AG10803 (cell line): Measurements from ENCODE around the gene PRKAG2.

Experiments used
- DNase-seq: peaks from one replicate; pipeline ENCODE4 v3.0.0; 2010; ENCODE audit warnings: low read depth
- H3K4me3 ChIP-seq: 2 replicates; pipeline ENCODE4 v1.5.1; 2011; ENCODE audit warnings: mild to moderate bottlenecking, low read length, control low read depth
- CTCF ChIP-seq: conservative IDR thresholded peaks from 2 replicates; pipeline ENCODE4 v1.5.1; 2011; ENCODE audit warnings: mild to moderate bottlenecking, low read length, control low read depth, inconsistent platforms

Gene PRKAG2

DNA sequence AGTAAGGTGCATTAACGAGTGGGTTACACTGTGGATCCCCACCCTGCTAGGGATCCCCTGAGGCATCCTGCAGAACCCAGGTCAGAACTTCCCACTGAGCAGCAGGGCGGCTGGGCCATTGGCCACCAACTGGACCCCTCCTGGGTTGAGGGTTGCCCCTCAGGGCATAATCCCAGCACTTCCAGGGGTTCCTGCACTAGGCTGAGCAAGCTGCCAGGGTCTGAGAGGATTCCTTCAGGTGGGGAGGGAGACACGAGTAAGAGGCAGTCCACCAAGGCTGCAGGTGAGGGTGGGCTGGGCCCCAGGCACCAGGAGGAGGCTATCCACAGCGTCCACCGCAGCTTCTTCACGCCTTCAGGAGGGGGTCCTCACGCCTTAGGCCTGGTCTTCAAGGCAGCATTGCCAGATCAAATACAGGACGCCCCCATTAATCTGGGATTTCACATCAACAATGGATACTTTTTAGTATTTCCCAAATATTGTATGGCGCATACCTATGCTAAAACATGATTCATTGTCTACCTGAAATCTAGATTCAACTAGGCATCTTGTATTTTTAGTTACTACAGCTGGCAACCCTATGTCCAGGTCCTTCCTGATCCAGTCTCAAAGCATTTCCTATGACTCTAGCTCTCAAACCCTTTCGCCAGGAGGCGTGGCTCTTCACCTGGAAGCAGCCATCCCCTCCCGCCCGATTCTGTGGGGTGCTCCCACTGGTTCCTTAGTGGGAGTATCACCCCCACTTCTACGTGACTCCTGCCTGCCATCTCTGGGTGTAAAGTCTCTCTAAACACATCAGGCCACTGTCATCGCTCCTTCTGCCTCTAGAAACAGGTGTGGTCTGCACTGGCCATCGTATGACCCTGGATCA, 4.1 kb downstream of the PRKAG2 start:
- no peak for DNase-seq
- TF ChIP-seq CTCF: no peak

GRCh38 chr7:151871904-151872303, 5.0 kb downstream of the PRKAG2 start:
- 0 out of 2 replicates have a peak, but pooled peaks have one; percentile 8 for TF ChIP-seq CTCF
- DNase-seq: no peak
- H3K4me3 ChIP-seq: no peak overlapping the region

More for the DNA sequence above, 4.1 kb downstream of the PRKAG2 start:
- H3K4me3 ChIP-seq: no peak overlapping the region

- no peak overlapping the region for H3K4me3 ChIP-seq
- no peak for DNase-seq
- no peak for TF ChIP-seq CTCF
Observed at GRCh38 chr7:151871189-151871735, 5.7 kb downstream of the PRKAG2 start.

DNA sequence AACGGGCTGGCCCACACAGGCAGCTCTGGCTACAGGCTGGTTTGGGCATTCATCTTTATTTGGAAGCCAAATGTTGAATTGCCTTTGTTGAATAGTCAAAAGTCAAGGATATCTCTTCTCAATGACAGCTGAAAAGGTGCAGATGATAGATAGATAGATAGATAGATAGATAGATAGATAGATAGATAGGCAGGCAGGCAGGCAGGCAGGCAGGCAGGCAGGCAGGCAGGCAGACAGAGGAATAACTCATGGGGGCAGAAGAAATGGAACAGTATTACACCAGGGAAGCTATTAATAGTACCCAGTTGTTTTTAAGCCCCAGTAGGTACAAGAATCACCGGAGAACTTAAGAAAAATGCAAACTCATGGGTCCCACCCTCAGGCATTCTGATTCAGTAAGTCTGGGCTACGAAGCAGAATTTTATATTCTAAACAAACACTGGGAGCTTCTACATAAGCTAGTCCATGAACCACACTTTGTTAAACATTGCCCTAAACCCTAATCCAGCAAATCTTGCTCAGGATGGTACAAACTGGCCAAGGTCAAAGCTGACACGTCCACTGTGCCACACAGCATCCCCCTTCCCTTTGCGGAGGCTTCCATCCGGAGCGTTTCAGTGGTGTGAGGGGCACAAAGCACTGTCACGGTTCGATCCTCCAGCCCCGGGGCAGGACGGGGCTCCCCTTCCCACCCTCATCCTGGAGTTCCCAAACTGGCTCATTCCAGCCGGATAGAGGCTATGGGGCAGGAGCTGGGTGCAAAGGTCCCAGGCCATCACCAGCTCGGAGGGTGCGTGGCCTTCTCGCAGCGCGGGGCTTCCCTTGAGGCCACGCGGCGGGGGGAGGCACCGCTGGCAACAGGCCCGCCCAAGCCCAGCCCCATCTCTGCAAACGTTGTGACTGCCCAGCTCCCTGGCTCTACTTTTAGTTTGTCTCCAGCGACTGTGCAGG, 6.7 kb downstream of the PRKAG2 start:
- H3K4me3 ChIP-seq: no peak overlapping the region
- DNase-seq: no peak
- TF ChIP-seq CTCF: no peak

DNA sequence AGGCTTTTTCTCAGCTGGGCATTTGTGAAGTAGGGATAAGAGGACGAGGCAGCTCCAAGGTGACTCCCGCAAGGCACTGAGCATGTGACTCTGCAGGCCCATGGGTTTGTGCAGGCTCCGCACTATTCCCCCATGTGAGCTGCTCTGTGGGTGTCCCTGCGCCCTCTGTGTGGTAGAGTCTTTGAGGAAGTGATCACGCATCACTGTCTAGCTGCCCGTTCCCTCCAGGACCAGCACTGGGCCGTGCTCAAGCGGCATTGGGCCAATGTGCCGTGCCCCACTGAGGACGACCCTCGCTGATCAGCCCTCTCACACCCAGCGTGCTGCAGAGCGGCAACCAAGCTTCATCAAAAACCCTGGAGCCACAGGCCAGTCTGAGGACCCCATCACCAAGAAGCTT, 7.5 kb downstream of the PRKAG2 start:
- DNase-seq: no peak
- no peak for TF ChIP-seq CTCF
- no peak overlapping the region for H3K4me3 ChIP-seq

GRCh38 chr7:151869109-151869428, 7.8 kb downstream of the PRKAG2 start:
- H3K4me3 ChIP-seq: no peak overlapping the region
- no peak for DNase-seq
- TF ChIP-seq CTCF: no peak
